Skin of body (tissue), 2 donors: ENCODE measurements around the gene MCM8. TPM values are rescaled to one million over a fixed set of nuclear protein-coding genes. Genes with fewer than 3 reads are reported as not detected.

Experiments
- DNase-seq: peaks from one replicate; lab custom pipeline; 2025; lab: John Stamatoyannopoulos, UW
- total RNA-seq: library from RNA; depleted of rRNA; stranded (reverse); fragments of >200 nt; gene quantifications from one replicate; pipeline ENCODE4 v1.2.3, GENCODE V29; 2014

The MCM8 gene
- total RNA-seq, 1 donor from 2014 or later: 7.9 TPM

DNA sequence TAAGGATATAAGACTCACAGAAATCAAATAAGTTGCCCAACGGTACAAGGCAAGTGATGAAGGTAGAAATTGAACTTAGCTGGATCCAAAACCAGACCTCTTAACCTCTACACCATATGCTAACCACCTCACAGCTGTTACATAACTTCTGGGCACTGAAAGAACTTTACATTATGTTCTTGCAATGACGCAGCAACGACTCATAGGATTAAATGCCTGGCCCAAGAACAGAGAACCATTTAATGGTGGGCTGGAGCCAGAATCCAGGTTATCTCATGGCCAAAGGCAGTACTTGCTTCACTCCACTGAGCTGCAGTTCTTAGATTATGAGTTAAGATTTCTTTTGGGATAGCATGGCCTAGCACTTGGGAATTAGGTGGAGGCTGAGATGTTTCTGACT lies 4.5 kb upstream of the MCM8 start:
- DNase-seq: no peak

DNA sequence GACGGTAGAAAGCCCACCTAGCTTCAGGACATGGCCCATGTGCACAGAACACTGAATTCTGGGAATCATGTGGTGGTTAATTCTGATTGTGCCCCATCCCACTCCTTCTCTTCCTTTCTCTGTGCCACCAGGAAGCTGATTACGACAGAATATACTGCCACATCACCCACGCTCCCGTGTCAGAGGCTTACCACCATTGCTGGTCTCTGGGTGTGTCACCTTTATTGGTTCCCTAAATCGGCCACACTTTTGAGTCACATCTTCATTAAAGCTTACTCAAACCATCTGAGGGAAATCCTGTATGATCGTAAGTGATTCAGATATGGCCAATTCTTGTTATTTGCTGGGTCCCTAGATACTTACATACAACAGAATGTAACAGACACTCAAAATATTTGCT lies 3.2 kb upstream of the MCM8 start:
- no peak for DNase-seq

DNA sequence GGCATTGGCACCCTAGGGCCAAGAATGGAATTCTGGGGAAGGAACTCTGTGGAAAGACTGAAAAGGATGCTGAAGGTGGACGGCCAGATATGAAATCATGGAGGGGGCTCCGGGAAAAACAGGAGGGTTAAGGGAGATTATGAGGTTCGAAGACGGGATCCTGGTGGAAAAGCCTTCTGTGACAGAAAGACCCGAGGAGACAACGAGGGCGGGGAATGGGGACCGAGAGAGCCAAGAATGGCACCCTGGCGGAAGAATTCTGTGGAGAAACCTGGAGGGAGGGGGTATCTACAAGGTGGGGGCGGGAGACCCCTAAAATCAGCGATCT lies 545 bp upstream of the MCM8 start:
- DNase-seq: no peak

DNA sequence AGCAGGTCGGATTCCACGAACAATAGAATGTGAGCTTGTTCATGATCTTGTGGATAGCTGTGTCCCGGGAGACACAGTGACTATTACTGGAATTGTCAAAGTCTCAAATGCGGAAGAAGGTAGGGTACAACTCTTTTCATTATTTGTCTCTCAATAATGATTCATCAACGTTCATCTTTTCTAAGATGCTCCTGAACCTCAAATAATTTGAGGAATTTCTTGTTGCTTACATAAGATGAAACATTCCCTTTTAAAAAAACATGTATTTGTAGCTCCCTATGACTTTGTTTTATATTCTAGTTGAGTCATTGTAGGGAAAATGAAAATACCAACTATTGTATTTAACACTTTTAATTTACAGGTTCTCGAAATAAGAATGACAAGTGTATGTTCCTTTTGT lies 17.0 kb downstream of the MCM8 start:
- DNase-seq: no peak

DNA sequence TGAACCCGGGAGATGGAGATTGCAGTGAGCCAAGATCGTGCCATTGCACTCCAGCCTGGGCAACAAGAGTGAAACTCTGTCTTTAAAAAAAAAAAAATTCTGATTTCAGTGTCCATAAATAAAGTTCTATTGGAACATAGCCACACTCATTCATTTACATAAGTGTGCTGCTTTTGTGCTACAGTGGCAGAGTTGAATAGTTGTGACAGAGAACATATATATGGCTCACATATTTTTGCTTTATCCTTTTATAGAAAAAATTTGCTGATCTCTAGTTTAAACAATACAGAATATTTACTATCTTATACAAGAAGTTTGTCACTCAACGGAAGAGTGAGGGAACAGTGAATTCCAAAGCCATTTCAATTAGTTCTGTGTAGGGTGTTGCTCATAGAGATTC lies 18.0 kb downstream of the MCM8 start:
- no peak for DNase-seq

DNA sequence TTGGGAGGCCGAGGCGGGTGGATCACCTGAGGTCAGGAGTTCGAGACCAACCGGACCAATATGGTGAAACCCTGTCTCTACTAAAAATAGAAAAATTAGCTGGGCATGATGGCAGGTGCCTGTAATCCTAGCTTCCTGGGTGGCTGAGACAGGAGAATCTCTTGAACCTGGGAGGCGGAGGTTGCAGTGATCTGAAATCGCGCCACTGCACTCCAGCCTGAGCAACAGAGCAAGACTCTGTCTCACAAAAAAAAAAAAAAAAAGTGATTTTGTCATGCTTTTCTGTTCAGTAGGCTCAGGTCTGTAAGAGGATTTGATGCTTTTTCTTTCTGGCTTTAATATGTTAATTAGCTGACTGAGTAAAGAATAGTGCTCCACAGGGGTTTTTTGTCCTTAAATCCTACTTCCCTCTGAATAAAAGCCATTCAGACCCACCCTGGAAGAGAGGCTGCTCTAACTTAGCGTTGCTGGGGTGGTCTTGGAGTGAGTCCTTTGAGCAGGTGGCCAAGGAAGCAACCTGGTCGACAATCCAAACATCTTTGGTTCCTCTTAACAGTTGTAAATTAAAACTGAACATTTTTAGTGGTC lies 19.0 kb downstream of the MCM8 start:
- no peak for DNase-seq

DNA sequence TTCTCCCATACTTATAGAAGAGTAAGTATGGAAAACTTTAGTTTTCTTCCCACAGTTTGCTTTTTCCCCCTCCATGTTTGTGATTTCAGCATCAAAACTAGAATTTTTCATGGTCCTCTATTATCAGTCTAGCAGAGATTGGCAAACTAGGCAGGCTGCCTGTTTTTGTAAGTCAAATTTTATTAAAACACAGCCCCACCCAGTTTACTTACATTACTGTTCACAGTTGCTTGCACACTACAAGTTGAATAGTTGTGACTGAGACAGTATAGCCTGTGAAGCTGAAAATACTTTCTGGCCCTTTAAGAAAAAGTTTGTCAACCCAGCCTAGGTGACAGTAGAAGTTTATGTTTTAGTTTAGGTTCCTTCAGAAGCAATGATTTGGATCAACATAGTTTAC lies 19.5 kb downstream of the MCM8 start:
- DNase-seq: no peak

DNA sequence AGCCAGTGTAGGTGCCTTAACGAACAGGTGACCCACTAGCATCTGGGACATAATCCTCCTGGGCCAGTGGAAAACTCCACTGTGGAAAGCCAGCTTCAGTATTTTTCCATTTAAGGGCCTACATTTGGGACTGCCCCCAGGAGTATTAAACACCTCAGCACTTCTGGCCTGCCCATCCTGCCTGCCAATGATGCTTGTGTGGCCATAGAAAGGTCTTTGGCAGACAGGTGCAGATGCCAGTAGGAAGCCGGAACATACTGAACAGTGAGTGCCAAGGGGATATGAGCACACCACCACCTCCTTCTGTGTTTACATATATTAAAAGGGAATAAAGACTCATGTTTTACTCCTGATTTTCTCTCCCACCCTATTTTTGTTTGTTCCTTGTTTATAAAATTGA lies 19.9 kb downstream of the MCM8 start:
- DNase-seq: no peak

DNA sequence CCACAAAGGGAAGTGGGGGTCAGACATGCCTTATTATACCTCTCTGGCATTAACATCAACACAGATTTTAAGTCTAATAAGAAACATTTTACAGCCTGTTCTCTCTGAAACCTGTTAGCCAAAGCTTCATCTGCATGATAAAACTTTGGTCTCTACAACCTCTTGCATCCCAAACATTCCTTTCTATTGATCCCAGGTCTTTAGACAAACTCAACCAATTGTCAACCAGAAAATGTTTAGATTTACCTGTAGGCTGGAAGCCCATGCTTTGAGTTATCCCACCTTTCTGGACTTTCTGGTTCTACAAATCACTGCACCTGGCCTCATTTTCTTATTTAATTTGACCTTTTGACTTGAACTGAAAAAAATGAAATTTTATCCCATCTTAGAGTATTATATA lies 20.8 kb downstream of the MCM8 start:
- no peak for DNase-seq

DNA sequence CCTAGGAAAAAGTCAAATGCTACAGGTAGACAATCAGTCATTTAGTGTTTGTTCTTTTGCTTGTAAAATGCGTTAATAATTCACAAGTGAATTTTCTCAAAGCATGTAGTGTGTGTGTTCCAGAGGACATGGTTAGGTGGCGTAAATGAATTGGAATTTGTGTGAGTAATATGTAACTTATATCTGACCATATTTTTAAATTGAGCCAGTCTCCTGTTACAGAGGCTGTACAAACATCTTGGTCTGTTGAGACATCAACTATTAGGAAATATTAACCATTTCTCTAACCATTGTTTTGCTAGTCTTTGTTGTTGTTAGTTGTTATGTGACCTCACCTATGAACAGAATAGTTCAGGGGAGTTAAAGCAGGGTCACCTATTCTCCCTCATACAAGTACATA lies 22.7 kb downstream of the MCM8 start:
- no peak for DNase-seq

DNA sequence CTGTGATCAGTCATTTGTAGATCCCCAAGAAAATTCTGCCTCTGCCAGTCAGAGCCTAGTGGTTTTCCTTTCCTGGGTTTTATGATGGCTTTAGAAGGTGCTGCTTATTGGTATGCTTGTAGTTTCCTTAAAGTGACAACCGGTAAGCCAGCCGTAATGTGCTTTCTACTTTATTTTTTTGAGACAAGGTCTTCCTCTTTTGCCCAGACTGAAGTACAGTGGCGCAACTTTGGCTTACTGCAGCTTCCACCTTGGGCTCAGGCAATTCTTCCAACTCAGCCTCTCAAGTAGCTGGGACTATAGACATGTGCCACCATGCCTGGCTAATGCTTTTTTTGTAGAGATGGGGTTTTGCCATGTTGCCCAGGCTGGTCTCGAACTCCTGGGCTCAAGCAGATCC lies 23.5 kb downstream of the MCM8 start:
- DNase-seq: no peak

DNA sequence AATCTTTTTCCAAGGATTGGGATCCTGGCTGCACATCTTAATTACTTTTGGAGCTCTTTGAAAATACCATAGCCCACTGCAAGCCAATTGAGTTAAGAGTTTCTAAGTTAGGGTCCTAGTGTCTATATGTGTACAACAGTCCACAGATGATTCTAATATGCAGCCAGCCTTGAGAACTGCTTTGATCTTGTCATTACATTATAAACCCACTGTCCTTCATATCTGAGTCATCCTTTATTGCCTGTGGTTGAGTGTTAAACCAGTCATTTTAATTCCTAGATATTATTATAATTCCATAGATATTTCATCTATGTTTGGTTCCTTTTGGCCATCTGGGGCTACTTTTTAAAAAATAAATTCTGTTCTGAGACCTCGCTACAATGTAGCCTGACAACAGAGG lies 24.1 kb downstream of the MCM8 start:
- DNase-seq: no peak

DNA sequence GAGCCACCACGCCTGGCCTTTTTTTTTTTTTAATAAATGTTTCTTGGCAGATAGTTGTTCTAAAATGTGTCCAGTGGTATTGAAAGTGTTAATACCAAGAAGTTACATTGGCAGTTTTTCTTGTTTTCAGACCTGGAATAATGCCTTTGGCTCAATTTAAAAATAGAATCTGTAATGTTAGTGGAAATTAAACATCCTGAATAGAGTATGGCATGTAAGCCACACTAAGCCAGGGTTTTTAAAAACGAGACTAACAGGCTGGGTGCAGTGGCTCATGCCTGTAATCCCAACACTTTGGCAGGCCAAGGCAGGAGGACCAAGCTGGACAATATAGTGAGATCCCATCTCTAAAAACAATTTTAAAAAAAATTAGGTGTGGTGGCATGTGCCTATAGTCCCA lies 25.3 kb downstream of the MCM8 start:
- DNase-seq: no peak

DNA sequence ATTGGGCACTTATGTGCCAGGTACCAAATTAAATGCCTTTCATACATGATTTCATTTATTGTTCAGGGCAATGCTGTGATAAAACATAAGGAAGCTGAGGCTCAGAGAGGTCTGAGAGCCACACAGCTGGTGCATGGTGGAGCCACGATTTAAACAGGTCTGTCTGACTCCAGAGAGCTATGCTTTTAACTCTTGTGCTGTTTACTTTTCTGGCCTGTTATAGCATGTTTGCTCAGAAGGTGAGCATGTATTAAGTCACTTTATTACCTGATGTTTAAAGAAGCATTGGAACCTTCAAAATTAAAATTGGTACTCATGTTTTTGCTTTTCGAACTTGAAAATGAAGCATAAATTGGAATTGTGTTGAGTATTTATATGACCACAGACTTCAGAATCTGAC lies 26.8 kb downstream of the MCM8 start:
- no peak for DNase-seq

DNA sequence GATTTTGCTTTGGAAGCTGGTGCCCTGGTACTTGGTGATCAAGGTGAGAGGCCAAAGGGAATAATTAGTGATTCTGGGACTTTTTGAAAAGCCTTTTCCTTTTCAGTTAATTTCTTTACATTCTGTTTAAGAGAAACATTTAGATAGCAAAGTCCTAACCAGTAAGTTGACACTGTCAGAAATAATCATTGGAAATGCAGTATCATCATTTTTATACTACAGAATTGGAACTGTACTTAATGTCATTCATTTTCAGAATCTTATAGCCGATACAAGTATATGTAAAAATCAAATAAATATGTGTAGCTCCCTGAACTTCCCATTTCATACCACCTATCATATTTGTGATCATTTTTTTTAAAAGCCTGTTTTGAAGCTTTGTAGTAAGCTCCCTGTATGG lies 27.5 kb downstream of the MCM8 start:
- DNase-seq: no peak

DNA sequence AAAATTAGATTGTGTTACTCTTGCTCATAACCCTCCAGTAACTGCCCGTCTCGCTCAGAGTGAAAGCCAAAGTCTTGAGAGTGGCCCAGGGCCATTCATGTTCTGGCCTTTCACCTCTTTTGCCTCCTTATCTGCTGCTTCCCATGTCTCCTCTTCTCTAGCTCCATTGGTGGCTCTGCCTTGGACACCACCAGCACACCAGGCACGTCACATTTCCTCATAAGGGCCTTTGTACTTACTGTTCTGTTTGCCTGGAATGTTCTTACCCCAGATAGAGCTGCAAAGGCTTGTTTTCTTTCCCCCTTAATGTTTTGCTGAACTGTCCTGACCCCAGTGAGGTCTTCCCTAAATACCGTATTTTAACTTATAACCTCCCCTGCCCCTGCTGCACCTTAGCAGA lies 29.3 kb downstream of the MCM8 start:
- DNase-seq: no peak

DNA sequence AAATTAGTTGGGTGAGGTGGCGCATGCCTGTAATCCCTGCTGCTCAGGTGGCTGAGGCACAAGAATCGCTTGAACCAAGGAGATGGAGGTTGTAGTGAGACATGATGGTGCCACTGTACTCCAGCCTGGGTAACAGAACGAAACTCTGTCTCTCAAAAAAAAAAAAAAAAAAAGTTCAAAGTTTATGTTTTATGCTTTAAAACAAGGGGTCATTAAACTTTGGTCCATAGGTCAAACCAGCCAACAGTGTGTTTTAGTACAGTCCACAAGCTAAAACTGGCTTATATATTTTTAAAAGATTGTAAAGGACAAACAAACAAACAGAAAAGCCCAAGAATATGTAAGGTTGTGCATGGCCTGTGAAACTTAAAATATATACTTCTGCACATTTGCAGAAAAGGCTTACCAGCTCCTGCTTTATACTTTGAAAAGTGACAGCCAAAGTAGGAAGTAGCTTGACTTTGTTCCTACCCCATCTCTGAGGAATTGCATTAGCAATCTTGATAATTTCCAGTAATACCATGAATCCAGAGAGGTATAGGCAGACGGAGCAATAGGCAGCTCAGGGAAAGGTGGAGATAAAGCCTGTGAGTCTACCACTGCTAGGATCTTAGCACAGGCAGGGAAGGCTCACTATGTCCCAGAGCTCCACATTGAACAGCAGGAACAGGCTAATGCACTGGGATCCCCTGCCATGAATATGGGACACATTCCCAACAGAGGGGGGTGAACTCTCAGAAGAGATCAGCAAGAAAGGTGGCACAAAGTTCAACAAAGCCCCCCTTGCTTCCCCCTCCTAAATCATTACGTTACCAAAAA lies 30.5 kb downstream of the MCM8 start:
- no peak for DNase-seq

DNA sequence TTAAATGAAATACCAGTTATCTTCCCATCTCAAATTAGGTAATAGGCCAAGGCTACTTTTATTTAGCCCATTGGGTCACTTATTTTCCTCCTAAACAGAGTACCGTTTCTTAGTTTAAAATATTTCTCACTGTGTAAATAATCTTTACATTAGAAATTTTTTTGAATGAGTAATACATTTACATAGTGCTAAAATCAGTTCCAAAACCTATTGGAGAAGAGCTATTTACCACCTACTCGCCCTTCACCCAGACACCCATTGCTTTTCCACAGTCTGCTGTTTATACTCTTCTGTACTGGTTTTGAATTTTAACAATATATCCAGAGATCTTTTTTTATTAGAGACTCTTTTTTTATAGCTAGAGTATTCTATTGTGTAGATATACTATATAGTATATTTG lies 36.9 kb downstream of the MCM8 start:
- no peak for DNase-seq

DNA sequence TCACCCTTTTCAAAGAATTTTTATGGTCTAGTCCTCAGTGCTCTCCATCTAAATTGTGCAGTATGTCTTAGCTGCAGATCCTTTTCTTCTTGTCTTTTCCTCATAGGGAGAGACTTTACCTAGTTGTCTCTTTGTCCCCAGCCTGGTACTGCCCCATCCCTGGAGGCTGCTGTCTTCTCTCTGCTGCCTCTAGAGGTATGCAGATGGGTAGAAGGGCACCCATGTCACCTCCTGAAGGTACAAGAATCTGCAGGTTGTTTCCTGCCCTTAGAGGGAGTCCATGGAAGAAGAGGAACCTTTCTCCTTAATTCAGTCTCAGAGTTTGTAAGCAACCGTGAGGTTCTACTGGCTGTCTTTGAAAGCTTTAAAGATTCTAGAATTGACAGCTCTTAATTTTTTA lies 39.1 kb downstream of the MCM8 start:
- DNase-seq: no peak

DNA sequence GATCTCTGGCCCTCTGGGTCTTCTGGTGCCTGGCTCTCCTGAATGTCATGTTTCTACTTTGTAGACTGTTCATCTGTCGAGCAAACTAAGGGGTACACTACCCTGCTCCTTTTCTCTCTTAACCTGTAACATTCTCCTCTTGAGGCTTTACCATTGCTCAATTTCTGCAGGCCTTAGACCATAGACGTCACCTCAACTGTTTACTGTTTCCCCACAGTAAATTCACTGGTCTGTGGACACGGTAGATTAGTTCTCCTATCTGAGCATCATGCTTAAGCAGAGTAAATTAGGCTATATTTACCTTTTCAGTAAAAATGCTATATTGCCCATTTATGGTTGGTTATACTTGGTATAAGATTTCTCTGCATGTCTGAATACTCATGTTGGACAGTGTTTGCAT lies 40.5 kb downstream of the MCM8 start:
- DNase-seq: no peak

DNA sequence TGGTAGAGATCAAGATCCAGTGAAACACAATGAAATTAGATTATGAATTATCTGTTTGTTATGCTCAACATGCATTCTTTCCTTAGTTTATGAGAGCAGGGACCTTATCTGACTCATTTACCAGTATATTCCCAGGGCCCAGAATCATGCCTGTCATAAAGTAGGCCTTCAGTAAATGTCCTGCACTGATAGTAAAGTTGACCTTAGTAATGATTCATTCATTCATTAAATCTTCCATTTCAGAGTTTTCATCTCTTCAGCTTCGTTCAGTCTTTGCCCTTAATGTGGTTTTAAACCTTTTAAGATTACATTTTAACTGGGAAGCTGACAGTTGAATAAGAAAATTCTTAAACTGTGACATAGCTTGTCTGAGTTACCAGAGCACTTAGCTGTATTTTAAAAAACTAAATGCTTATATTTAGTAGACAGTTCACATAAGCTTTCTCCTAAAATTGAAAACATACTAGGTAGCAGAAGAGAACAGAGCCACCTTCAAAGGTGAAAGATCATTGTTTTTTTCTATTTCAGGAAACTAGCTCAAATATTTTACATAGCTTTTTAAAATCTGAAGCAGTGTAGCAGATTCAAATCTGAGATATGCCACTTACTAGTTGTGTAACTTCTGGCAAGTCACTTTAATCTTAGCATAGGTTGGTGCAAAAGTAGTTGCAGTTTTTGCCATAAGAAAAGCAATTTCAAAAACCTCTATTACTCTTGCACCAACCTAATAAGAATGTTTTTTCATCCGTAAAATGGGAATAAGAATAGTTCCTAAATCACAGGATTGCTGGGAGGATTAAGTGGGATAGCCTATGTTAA lies 41.4 kb downstream of the MCM8 start:
- DNase-seq: no peak

DNA sequence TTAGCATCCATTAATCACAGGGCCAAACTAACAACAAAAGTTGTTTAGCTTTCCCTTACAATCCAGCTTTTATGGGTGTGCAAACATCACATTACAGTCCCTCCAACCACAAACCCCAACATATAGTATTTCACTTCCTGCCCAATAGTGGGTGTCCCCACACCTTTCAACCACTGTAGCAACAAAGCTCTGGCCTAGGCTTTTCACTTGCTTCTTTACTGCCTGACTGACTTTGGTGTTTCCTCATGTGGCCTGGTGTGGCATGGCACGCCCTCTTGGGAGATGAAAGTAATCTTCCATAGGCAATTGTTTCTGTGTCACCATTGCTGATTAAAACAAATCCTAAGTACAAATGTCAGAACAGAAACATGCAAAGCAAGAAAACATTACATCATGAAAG lies 46.3 kb downstream of the MCM8 start:
- no peak for DNase-seq

DNA sequence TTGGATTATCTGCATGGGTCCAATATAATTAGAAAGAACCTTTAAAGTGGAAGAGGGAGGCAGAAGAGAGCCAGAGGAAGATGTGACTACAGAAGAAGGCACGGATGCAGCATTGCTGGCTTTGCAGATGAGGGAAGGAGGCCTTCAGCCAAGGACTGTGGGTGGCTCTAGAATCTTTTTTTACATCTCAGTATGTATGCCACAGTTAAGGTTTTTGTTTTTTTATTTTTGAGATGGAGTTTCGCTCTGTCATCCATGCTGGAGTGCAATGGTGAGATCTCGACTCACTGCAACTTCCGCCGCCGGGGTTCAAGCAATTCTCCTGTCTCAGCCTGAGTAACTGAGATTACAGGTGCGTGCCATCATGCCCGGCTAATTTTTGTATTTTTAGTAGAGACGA lies 49.3 kb downstream of the MCM8 start:
- no peak for DNase-seq
